GM23248 (cell line): Measurements from ENCODE around the gene MARCO.
"Not testable (repeated sequence)": the region's sequence is repeated elsewhere in the genome, so short reads cannot be mapped to it uniquely, and the experiment has no call there.

Source experiments
- EZH2 ChIP-seq: fragments of 200-600 bp; sonication (generic); IDR thresholded peaks from 2 replicates; pipeline ENCODE4 v1.6.1; 2018; ENCODE audit warnings: antibody characterized with exemption, mild to moderate bottlenecking; ENCODE audit not compliant: insufficient read depth, poor library complexity, severe bottlenecking
- EZH2phosphoT487 ChIP-seq: fragments of 200-600 bp; sonication (generic); IDR thresholded peaks from 2 replicates; pipeline ENCODE4 v1.6.1; 2018; ENCODE audit warnings: antibody characterized with exemption, moderate library complexity, mild to moderate bottlenecking, low read depth; ENCODE audit not compliant: insufficient read depth

DNA sequence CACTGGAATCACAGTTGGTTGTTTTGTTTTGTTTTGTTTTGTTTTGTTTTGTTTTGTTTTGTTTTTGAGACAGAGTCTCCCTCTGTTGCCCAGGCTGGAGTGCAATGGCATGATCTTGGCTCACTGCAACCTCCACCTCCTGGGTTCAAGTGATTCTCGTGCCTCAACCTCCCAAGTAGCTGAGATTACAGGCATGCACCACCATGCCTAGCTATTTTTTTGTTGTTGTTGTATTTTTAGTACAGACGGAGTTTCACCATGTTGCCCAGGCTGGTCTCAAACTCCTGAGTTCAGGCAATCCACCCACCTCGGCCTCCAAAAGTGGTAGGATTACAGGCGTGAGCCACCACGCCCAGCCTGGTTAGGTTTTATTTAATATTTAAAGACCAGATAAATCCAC, 95.9 kb downstream of the MARCO start:
- TF ChIP-seq EZH2, EZH2phosphoT487: not testable (repeated sequence)
